Cerebellar cortex (tissue), 1 donor: ENCODE measurements around the gene CDHR1.

Source experiments
- DNase-seq: peaks from one replicate; pipeline ENCODE4 v3.0.0-alpha.2; 2015; ENCODE audit warnings: low spot score

The CDHR1 gene

DNA sequence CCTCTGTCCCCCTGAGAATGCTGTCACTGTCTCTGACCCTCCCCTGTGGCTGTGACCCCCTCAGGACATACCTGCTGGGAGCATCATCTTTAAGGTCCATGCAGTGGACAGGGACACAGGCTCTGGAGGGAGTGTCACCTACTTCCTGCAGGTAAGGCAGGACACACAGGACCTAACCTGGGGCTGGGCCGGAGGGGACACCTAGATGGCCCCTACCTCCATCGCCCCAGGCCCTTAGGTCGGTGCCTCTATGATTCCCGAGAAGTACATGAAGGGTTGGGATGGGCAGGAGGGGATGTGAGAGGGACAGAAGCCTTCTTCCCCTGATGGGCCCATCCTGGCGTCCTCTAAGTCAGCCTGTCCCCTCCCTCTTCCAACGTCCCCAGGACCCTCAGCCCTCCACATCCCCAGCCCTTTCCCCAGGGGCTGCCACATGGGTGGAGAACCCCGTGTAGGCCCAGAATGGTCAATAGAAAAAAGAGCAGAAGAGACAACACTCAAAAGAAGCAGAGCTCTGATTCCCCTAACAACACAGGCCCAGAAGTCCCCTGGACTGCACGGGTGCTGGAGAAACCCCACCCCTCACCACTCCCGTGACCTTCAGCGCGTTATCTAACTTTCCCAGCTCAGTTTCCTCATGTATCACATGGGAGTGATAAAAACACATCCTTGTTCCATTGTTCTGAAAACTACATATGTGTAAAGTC lies 6.4 kb downstream of the CDHR1 start:
- DNase-seq = no peak

DNA sequence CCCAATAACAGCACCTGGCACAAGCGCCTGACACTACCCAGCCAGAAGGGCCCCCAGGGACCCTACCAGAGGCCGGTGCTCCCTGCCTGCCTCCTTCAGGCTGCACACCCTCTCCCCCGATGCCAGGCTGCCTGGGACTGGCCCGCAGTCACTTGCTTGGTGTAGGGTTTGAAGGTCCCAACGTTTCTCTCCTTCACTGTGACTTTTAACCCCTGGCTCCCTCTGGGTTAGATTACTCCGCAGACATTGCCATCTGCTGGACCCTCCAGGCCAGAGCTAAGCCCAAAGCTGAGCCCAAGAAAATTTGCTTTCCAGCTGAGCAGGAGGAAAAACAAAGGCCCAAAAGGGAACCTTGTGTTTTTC lies 6.9 kb downstream of the CDHR1 start:
- DNase-seq = no peak

DNA sequence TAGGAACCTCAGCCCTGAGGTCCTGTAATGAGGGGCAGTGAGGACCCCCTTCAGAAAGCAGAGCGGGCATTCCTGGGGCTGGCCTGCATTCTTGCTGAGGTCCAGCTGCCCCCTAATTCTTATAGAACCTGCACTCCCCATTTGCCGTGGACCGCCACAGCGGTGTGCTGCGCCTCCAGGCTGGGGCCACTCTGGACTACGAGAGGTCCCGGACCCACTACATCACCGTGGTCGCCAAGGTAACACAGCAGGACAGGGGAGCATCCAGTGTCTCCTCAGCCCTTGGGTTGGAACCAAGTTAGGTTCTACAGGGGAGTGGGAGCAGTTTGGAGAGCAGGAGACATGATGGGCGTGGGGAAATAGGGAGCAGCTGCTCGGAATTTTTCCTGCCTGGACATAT lies 7.3 kb downstream of the CDHR1 start:
- DNase-seq = no peak

DNA sequence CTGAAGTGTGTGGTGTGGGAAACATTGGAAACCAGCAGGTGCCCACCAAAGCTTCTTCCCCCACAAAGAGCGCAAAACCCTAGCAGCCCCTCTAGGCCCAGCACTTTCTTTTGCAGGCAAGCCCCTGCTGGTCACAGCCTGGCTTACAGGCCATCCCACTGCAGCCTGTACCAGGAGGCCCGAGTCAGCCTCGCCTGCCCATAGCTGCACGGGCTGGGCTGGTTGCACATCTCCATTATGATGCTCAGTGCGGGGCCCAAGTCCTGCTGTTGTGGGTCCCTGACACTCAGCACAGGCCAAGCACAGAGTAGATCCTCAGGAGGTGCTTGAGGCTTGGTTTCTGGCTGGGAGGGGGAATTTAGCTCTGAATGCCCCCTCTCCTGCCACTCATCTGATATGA lies 8.0 kb downstream of the CDHR1 start:
- DNase-seq = no peak

DNA sequence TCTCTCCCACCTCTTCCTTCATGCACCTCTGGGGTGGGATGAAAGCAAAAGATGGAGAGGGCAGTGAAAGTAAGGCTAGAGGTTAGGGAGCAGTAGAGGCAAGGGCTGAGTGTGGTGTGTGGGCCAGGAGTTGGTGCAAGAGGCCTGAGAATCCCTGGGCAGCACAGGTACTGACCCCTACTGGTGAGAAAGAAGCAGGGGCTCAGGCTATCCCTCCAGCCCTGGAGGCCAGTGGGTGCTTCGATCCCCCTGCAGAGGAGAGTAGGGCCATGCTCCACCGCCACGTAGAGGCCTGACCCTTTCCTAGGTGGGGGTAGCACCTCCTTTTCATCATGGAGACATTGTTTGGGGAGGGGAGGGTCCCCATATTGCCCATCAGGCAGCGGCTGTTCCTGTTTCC lies 9.8 kb downstream of the CDHR1 start:
- DNase-seq = peak; percentile 15

DNA sequence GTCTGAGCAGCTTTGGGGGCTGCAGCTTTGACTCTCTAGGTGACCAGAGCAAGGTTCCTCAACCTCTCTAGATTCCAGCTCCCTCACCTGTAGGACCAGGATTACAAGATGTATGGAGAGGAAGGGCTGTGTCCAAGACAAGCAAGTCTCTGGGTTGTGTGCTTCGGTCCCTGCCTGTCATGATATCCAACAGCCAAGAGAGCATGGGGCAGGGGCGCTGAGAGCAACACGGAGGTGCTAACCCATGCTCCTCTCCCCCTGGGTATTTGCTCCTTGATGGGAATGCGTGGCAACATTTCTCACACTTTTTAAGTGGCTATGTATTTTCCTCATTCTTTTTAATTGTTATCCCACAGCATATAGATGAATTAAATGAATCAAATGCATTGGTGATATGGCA lies 10.3 kb downstream of the CDHR1 start:
- no peak for DNase-seq

DNA sequence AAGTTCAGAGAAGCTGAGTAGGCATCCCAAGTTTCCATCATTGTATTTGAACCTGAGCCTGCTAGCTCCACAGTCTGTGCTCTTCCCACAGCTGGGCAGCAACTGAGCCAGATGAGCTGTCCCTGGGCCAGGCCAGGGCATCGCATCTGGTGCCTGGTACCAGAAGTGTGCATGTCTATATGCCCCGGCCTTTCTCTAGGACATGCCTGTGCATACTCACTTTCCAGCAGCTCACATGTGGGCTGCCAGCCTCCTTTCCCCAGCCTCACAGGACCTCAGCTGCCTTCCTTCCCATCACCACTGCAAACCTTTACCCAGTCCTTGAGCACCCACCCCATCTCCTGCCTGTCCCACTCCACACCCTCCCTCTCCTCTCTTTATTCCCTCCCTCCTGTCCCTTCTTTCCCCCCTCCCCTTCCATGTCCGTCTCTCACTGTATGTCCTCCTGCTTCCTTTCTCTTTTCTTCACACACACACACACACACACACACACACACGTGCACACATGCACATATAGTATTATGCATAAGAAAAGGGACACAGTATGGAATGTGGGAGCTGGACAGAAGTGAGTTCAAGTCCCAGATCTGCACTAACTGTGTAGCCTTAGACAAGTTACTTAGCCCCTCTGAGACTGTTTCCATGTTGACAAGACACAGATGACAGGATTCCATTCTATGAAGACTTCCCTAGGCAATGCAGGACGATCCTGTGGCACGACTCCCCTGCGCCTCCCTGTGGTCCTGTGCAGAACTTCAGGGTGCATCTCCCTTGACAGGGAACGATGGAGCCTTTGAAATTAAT lies 10.9 kb downstream of the CDHR1 start:
- DNase-seq = peak; percentile 61

DNA sequence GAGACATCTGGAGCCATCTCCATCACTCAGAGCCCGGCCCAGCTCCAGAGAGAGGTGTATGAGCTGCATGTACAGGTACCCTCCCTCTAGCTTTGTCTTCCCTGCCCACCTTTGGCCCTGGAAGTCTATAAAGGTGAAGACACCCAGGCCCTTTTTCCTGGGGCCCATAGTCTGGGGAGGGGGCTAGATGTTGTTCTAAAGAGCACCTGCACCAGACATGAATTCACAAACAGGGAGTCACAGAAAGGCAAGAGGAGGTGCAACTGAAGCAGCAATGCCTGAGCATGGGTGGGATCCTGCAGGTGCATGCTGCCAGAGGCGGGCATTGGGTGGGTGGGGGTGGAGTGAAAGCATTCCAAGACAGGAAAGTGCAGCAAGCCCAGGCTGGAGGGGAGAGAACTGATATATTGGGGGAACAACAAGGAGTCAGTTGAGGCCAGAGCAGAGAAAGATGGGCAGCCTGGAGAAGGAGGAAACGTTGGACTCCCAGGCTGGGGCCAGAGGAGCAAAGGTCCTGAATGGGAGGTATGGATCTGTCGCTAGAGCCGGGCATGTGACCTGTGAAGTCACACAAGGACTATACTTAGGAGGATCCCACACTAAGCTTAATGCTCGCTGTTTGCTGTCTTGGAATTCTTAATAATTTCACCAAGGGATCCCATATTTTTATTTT lies 11.7 kb downstream of the CDHR1 start:
- DNase-seq = no peak

DNA sequence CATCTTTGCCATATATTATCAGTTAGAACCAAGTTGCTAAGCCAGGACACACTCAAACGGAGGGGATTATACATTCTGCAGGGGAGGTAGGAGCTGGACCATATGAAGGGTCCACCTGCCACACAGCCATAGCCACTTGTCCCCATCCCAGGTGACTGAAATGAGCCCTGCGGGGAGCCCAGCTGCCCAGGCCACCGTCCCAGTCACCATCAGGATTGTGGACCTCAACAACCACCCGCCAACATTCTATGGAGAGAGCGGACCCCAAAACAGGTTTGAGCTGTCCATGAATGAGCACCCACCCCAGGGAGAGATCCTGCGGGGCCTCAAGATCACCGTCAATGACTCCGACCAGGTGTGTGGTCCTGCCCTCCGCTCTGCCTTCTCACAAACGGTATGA lies 13.7 kb downstream of the CDHR1 start:
- no peak for DNase-seq

DNA sequence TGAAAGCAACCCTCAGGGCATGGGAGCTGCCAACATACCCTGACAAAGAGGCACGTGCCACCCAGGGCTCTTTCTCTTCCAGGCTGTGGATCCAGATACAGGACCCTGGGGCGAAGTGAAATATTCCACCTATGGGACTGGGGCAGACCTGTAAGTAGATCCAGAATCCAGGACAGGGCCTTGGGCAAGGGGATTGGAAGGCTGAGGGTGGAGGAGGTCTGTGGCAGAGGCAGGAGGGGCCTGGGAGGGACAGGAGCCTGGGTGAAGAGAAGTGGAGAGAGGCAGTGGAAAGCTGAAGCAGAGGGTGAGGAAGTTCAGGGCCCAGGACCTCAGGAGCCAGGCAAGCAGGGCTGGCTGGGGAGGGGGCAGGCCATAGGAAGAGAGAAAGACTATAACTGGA lies 17.2 kb downstream of the CDHR1 start:
- DNase-seq = no peak

DNA sequence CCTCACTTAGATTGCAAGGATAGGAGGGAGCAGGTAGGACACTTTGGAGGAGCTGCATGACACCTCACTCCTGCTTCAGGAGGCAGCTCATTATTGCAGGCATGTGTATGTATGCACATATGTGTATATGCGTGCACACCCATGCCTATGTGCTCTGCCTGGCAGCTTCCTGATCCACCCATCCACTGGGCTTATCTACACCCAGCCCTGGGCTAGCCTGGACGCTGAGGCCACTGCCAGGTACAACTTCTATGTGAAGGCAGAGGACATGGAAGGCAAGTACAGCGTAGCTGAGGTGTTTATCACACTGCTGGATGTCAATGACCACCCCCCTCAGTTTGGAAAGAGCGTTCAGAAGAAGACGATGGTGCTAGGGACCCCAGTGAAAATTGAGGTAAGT lies 17.7 kb downstream of the CDHR1 start:
- DNase-seq = no peak

DNA sequence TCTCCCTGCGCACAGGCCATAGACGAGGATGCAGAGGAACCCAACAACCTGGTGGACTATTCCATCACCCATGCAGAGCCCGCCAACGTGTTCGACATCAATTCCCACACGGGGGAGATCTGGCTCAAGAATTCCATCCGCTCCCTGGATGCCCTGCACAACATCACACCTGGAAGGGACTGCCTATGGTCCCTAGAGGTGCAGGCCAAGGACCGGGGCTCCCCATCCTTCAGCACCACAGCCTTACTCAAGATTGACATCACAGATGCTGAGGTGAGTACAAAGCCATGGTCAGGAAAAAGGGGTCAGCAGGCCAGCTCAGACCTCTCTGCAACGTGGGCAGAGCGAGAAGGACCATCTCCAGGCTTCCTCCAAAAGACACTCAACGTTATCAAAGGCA lies 18.7 kb downstream of the CDHR1 start:
- no peak for DNase-seq

DNA sequence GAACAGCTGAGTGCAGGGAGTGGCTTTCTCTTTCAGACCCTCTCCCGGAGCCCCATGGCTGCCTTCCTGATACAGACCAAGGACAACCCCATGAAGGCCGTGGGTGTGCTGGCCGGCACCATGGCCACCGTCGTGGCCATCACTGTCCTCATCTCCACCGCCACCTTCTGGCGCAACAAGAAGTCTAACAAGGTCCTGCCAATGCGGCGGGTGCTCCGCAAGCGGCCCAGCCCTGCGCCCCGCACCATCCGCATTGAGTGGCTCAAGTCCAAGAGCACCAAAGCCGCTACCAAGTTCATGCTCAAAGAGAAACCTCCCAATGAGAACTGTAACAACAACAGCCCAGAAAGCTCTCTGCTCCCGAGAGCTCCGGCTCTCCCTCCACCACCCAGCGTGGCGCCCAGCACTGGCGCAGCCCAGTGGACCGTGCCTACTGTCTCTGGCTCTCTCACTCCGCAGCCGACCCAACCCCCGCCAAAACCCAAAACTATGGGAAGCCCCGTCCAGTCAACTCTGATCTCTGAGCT lies 19.8 kb downstream of the CDHR1 start:
- no peak for DNase-seq

DNA sequence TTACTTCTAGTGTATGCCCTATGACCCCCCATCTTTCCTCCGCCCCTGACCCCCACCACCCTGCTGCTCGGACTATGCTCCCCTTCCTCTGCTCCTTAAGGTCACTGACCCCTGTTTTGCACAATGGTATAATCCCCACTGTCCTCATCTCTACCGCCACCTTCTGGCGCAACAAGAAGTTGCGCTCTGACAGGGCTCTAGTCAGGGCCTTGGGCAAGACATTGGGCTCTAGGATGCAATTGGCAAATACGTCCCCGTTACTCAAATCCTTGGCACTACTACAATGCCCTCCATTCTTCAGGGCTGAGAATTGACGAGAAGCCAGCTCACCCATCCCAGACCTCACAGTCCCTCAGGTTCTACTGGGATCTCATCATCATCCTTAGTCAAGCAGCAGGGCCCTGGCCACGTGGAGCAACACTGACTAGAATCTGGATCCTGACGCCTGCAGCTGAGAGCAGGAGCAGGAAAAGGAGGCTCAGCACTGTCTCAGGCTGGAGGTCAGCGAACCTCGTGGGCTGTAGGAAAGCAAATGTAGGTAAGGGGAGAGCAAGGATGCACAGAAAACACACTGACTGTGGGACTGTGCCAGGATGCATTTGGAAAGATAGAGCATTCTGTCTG lies 20.4 kb downstream of the CDHR1 start:
- DNase-seq = peak; percentile 14

DNA sequence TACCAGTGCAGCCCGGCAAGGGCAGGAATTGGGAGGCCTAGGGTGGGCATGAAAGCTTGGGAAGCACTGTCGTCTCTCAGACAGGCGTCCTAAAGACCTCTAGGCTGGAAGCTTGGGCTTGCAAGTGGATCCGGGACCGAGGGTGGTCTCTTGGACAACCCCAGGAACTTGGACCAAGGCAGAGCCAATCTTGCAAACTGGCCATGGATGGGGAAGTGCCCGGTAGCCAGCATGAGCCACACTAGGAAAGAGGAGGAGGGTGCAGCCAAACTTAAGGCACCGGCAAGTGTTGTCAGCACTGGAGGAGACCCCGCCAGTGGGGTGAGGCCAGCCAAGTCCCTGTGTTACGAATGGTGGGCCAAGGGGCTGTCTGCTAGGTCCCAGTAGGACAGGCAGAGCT lies 22.5 kb downstream of the CDHR1 start:
- DNase-seq = no peak

DNA sequence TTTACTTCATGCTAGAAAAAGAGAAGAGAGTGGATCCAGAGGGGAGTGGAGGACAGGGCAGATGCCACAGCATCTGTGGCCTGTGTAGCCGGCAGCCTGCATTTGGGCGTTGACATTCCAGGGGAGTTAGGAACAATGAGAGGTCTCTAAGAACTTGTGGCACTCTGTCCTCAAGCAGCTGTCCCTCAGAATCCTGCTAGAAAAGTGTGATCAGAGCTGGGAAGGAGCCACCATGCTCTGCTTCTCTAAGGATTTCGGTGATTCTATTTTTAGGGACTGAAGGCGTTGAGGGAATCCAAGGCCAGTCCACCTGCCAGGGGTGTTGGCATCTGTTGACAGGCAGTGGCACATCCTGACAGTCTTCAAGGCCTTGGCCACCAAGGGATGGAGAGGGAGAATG lies 23.4 kb downstream of the CDHR1 start:
- no peak for DNase-seq

DNA sequence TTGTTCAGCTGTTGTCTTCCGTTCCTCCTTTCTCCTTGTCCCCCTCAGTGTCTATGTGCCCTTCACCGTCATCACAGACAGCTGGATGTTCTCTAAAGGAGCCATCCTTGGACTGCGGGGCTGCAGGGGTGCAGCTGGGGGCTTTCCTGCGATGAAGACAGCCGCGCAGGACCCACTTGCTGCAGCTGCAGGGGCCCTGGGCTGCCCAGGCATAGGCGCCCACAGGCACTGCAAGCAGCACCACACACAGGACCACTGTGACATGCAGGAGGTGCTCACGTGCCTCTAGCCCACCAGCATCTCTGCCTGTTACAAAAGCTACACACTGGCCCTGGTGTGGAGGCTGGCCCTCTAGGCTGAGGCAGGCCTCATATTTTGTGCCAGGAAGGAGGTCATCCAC lies 27.6 kb downstream of the CDHR1 start:
- no peak for DNase-seq

DNA sequence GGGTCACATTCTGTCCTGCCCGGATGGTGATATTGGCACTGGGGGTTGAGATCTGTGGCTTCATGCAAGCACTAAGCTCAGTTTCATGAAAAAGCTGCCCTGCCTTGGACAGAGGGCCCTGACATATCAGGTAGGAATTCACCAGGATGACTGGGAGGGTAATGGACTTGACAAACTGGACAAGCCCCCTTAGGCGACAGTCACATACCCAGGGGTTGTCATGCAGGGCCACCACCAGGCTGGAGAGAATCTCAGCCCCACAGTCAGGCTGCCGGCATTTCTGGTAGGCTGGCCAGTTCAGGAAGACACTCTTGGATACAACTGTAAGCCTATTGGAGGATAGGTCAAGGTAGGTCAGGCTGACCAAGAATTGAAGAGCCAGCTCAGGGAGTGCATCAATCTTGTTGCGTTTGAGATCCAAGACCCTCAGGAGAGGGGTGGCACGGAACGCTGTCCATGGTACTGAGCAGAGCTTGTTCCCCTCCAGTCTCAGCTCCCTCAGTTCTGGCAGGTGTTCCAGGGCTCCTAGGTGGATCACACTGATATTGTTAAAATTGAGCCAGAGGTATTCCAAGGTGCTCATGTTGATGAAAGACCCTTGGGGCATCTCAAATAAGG lies 30.2 kb downstream of the CDHR1 start:
- DNase-seq = no peak

DNA sequence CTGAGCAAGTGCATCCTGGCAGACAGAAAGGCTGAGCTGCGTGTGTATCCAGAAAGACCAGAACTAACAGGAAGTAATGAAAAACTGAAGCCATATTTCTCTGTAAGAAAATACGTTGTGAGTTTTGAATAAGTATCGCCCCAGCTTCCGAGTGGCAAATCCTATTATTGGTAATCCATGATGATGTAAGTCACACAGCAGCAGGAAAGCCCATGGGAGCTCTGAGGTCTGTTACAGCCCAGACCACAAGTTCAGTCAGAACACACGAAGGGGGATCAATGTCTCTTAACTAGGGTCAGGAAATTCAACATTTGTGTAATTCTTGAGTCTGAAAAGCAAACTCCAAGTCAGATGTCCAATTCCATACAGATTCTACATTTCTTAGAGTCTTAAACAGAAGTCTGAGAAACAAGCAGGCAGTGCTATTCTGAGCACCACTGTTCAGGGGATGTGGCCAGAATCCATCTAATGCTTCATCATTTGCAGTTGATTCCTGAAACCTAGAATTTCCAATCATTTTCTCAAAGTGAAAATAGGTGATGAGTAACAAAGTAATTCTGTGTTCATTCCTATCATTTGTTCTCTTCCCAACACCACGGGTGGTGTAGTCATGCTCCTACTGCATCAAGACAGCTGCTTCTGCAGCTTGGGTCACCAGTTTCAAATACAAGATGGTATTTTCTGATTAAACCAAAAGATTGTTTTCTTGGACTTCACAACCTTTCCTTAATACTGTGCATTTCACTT lies 31.3 kb downstream of the CDHR1 start, which contains the start of gene LRIT2:
TSS of gene LRIT2 (minus strand) at position 118 of the 747 bp plus-strand sequence. CDS start at position 94, 24 bp downstream.
- DNase-seq = no peak

DNA sequence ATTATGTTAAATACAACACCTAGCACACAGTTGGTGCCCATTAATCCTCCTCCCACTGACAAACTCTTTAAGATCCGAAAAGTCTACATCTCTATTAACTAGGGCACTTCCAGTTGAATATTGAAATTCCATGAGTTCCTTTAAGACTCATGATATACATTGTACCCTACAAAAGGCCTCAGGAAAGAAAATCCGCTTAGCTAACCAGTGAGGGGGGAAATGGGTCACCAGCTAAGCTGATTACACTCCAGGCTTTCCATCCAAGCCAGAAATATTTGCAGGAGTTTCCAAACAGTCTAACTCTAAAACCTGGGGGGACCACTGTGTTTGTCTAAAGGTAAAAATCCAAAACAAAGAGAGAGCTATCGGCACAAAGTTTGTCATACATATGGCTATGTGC lies 32.3 kb downstream of the CDHR1 start:
- DNase-seq = no peak

DNA sequence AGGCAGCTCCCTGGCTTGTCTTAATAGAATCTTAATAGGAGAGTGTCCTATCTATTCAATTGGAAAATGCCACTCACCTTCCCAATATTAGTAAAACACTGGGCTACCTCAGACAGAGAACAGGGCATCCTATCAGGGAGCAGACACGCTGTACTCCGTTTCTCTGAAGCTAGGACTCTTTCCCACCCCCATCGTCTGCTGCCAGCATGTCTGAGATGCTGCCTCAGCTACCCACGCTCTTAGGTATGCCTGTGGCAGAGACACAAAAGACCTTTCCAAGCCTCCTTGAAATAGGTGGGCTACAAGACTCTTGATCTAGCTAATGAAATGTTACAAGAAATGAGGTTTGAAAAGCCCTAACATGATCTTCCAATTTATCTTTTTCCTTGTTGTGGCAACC lies 33.5 kb downstream of the CDHR1 start:
- no peak for DNase-seq
